Stomach (tissue), 9 donors: ENCODE data around the gene ARHGAP32. TPM values are rescaled to one million over a fixed set of nuclear protein-coding genes. Genes with fewer than 3 reads are reported as not detected.
A peak's percentile ranks its signal among the peaks of the same experiment; 100 is the strongest.

Source experiments
- DNase-seq, 2 donors: peaks; one replicate each; pipeline versions ENCODE4 v3.0.0 to v3.0.0-alpha.2; 2013 to 2019
- H3K27ac ChIP-seq, 5 donors: fragments of 200-600 bp in 4 of 5; sonication (generic) in 4 of 5; one replicate each; pipeline ENCODE4 v1.5.1; 2013 to 2019; ENCODE audit warnings: mild to moderate bottlenecking in 1 of 5, moderate library complexity in 1 of 5
- H3K27me3 ChIP-seq, 3 donors: fragments of 200-600 bp; sonication (generic); one replicate each; pipeline ENCODE4 v1.5.1; 2017 to 2019; ENCODE audit warnings: mixed run types in 1 of 3
- H3K36me3 ChIP-seq, 4 donors: fragments of 200-600 bp; sonication (generic); 1 replicate in 3 of 4; 2 replicates in 1 of 4; pipeline ENCODE4 v1.5.1; 2016 to 2019
- H3K4me1 ChIP-seq, 4 donors: fragments of 200-600 bp; sonication (generic); one replicate each; pipeline ENCODE4 v1.5.1; 2016 to 2019
- H3K4me3 ChIP-seq, 4 donors: fragments of 200-600 bp; sonication (generic) in 3 of 4; one replicate each; pipeline ENCODE4 v1.5.1; 2016 to 2019; ENCODE audit warnings: mild to moderate bottlenecking in 1 of 4
- H3K9me3 ChIP-seq, 4 donors: fragments of 200-600 bp; sonication (generic); one replicate each; pipeline ENCODE4 v1.5.1; 2016 to 2019
- EP300 ChIP-seq: sonication (generic); formaldehyde crosslinking; IDR thresholded peaks from one replicate; pipeline ENCODE4 v1.6.1; 2017; ENCODE audit warnings: antibody characterized with exemption
- POLR2A ChIP-seq, 4 donors: fragments of 450-650 bp; IDR thresholded peaks; one replicate each; pipeline ENCODE4 v1.6.1; 2016; ENCODE audit warnings: antibody characterized with exemption in 4 of 4, control low read depth in 2 of 4, mild to moderate bottlenecking in 1 of 4, moderate library complexity in 1 of 4
- POLR2AphosphoS5 ChIP-seq, 3 donors: sonication (generic); formaldehyde crosslinking; IDR thresholded peaks; one replicate each; pipeline ENCODE4 v1.6.1; 2016; ENCODE audit warnings: antibody characterized with exemption in 3 of 3
- WGBS, 5 donors: extraction: QIAGEN DNeasy Blood & Tissue Kit in 3 of 5; methylation state at CpG; one replicate each; pipeline versions ENCODE4 v1.1.5 to v1.1.7; 2013 to 2018; 5-methylcytosine and 5-hydroxymethylcytosine counted together
- intact Hi-C: fragments of 100-400 bp; cut with DNase I; formaldehyde crosslinking; loops from one replicate; pipeline ENCODE4 v1.15.1; 2023; ENCODE audit warnings: low total_unique reads
- polyA plus RNA-seq, 3 donors: library from polyadenylated mRNA; stranded (reverse); fragments of 200-250 nt; gene quantifications; one replicate each; pipeline ENCODE4 v1.2.3, GENCODE V29; 2013
- total RNA-seq, 5 donors: library from RNA; depleted of rRNA; stranded (reverse); fragments of >200 nt; gene quantifications; one replicate each; pipeline versions ENCODE4 v1.1.0 to v1.2.3, GENCODE V29; 2014 to 2016
- TF ChIP-seq, protein P1 (sequence below), 7 experiments: fragments of 450-650 bp in 4 of 7; fragments of 200-600 bp in 3 of 7; sonication (generic) in 3 of 7; IDR thresholded peaks; one replicate each; pipeline ENCODE4 v1.5.1; 2016 to 2019; ENCODE audit warnings: antibody characterized with exemption in 7 of 7, control low read depth in 2 of 7, mild to moderate bottlenecking in 1 of 7
- donor health status: healthy with polysubstance abuse.
- donor health status: Bipolar disorder and iron deficiency.
- donor health status: healthy.

Gene ARHGAP32
- total and polyA plus RNA-seq, 8 donors, result 2.9 to 70.1 (median 34.3) TPM

- H3K27ac ChIP-seq, result peak overlapping the region; percentile 55 to 86 (median 69)
- no peaks in the 10 kb centered on the region for H3K27me3 ChIP-seq
- DNase-seq, result peak; percentile 82 to 93
- peak in 1 of 4 donors; percentile 41 for TF ChIP-seq POLR2A (IDR thresholded peaks at IDR 0.05)
- TF ChIP-seq EP300, result no peak
- peak in 2 of 3 donors; percentile 76 to 86 for TF ChIP-seq POLR2AphosphoS5 (IDR thresholded peaks at IDR 0.05)
- peaks cover 0 to 24% (median 11%) of the 10 kb centered on the region in 4 donors for H3K4me1 ChIP-seq
- H3K9me3 ChIP-seq, result no peaks in the 10 kb centered on the region
- 17 to 29% (median 21%) methylated on average over 2 of the region's 2 CpGs for whole genome bisulfite sequencing, 5 donors
- H3K4me3 ChIP-seq, result peak overlapping the region; percentile 7 to 37 (median 30)
- intact Hi-C loops, result no loop called here
- H3K36me3 ChIP-seq, result no peaks in the 10 kb centered on the region
These were observed 168.0 kb downstream of the ARHGAP32 start for GRCh38 chr11:129023968-129024676.

DNA sequence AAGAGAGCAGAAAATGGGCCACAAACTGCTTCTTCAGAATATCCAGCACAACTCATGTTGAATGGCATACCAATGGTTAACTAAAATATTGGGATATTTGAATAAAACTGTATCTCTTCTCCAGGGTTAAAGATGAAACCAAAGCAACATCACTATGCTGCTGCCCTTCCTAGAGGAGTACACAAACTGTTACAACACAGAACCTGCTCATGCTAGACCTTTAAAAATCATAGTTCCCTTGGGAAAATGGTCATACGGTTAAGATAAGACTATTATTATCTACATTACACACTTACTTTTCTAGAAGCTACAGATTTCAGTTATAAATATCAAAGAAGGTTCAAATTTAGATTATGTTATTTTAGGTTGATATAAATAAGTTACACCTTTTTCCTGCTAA, 170.8 kb downstream of the ARHGAP32 start:
- TF ChIP-seq, protein P1, sequence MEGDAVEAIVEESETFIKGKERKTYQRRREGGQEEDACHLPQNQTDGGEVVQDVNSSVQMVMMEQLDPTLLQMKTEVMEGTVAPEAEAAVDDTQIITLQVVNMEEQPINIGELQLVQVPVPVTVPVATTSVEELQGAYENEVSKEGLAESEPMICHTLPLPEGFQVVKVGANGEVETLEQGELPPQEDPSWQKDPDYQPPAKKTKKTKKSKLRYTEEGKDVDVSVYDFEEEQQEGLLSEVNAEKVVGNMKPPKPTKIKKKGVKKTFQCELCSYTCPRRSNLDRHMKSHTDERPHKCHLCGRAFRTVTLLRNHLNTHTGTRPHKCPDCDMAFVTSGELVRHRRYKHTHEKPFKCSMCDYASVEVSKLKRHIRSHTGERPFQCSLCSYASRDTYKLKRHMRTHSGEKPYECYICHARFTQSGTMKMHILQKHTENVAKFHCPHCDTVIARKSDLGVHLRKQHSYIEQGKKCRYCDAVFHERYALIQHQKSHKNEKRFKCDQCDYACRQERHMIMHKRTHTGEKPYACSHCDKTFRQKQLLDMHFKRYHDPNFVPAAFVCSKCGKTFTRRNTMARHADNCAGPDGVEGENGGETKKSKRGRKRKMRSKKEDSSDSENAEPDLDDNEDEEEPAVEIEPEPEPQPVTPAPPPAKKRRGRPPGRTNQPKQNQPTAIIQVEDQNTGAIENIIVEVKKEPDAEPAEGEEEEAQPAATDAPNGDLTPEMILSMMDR (IDR thresholded peaks at IDR 0.05), result no peak
- TF ChIP-seq POLR2A (IDR thresholded peaks at IDR 0.05) (no peak), EP300 (no peak), POLR2AphosphoS5 (IDR thresholded peaks at IDR 0.05) (no peak)
- H3K4me3 ChIP-seq, result peak overlapping the region in 2 of 4 donors; percentile 0 to 10
- no peak overlapping the region for H3K27ac ChIP-seq
- peaks cover 0 to 33% (median 15%) of the 10 kb centered on the region in 4 donors for H3K4me1 ChIP-seq
- no peaks in the 10 kb centered on the region for H3K27me3 ChIP-seq
- no peaks in the 10 kb centered on the region for H3K9me3 ChIP-seq
- no peaks in the 10 kb centered on the region for H3K36me3 ChIP-seq
- intact Hi-C loops, result no loop called here
- DNase-seq, result no peak
- 16 to 39% (median 33%) methylated on average over 1 of the region's 1 CpG for WGBS, 5 donors

DNA sequence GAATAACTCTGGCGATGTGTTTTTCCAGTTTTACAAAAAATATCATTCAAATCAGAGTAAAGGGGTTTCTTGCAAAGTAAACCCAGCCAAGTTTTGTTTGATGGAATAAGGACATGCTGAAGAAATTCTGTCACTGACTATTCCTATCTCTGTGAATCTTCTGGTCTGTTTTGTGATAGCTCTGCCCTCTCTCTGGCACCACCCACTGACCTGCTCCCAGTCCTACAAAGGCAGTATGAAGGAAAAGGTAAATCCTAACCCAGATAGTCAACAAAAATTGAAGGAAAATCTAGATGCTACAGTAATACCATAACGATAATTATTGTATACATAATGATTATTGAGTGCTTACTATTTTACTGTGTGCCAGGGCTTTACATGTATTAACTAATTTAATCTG, 173.1 kb downstream of the ARHGAP32 start:
- TF ChIP-seq POLR2A (IDR thresholded peaks at IDR 0.05) (no peak), POLR2AphosphoS5 (IDR thresholded peaks at IDR 0.05) (no peak), EP300 (no peak)
- TF ChIP-seq, protein P1 (IDR thresholded peaks at IDR 0.05), result no peak
- Histone ChIP-seq H3K27me3 (no peaks in the 10 kb centered on the region), H3K27ac (no peak overlapping the region), H3K4me3 (no peak overlapping the region), H3K4me1 (peaks cover 0 to 33% (median 15%) of the 10 kb centered on the region in 4 donors), H3K9me3 (no peaks in the 10 kb centered on the region), H3K36me3 (no peaks in the 10 kb centered on the region)
- WGBS, 5 donors, result 49 to 65% (median 59%) methylated on average over 2 of the region's 2 CpGs
- no peak for DNase-seq
- intact Hi-C loops, result no loop called here

- H3K4me1 ChIP-seq, result peaks cover 0 to 33% (median 15%) of the 10 kb centered on the region in 4 donors
- no peaks in the 10 kb centered on the region for H3K36me3 ChIP-seq
- H3K27me3 ChIP-seq, result no peaks in the 10 kb centered on the region
- no peak overlapping the region for H3K27ac ChIP-seq
- TF ChIP-seq EP300 (no peak), POLR2A (IDR thresholded peaks at IDR 0.05) (no peak), POLR2AphosphoS5 (IDR thresholded peaks at IDR 0.05) (no peak)
- TF ChIP-seq, protein P1 (IDR thresholded peaks at IDR 0.05), result no peak
- DNase-seq, result no peak
- no peak overlapping the region for H3K4me3 ChIP-seq
- WGBS, 5 donors, result 42 to 65% (median 50%) methylated on average over 2 of the region's 2 CpGs
- no peaks in the 10 kb centered on the region for H3K9me3 ChIP-seq
- intact Hi-C loops, result no loop called here
These were observed 174.0 kb downstream of the ARHGAP32 start for GRCh38 chr11:129018126-129018525.
